Neuronal stem cell (in vitro differentiated cells): ENCODE data around the gene SMIM31. TPM values are rescaled to one million over a fixed set of nuclear protein-coding genes. Genes with fewer than 3 reads are reported as not detected.

Source experiments
- DNase-seq: peaks from one replicate; pipeline ENCODE4 v3.0.0-alpha.2; 2013; ENCODE audit warnings: low spot score
- H2AFZ ChIP-seq: one replicate; pipeline ENCODE4 v1.6.1; 2013; ENCODE audit warnings: mild to moderate bottlenecking, low read length, inconsistent platforms
- H2AK5ac ChIP-seq: 2 replicates; pipeline ENCODE4 v1.6.1; 2013; ENCODE audit warnings: low read depth, mild to moderate bottlenecking, inconsistent platforms, low read length, moderate library complexity, mixed read lengths
- H2BK120ac ChIP-seq: 2 replicates; pipeline ENCODE4 v1.6.1; 2013; ENCODE audit warnings: low read depth, mild to moderate bottlenecking, inconsistent platforms, low read length, moderate library complexity, mixed read lengths
- H2BK12ac ChIP-seq: one replicate; pipeline ENCODE4 v1.6.1; 2013; ENCODE audit warnings: low read length, inconsistent platforms
- H2BK15ac ChIP-seq: 2 replicates; pipeline ENCODE4 v1.6.1; 2013; ENCODE audit warnings: mild to moderate bottlenecking, low read length, inconsistent platforms, mixed read lengths
- H2BK5ac ChIP-seq: one replicate; pipeline ENCODE4 v1.6.1; 2013; ENCODE audit warnings: inconsistent platforms, mild to moderate bottlenecking, low read length, moderate library complexity
- H3K14ac ChIP-seq: one replicate; pipeline ENCODE4 v1.6.1; 2013; ENCODE audit warnings: low read length, inconsistent platforms
- H3K18ac ChIP-seq: 2 replicates; pipeline ENCODE4 v1.6.1; 2013; ENCODE audit warnings: low read length, inconsistent platforms
- H3K23ac ChIP-seq: 2 replicates; pipeline ENCODE4 v1.6.1; 2013; ENCODE audit warnings: low read depth, mild to moderate bottlenecking, mixed read lengths, low read length, inconsistent platforms; ENCODE audit not compliant: poor library complexity
- H3K27ac ChIP-seq: replicated peaks from 3 replicates; pipeline ENCODE4 v1.5.1; 2013; ENCODE audit warnings: low read length, inconsistent platforms
- H3K27me3 ChIP-seq, 3 experiments: 2 replicates each; pipeline ENCODE4 v1.6.1; 2013; ENCODE audit warnings: low read length in 3 of 3, mild to moderate bottlenecking in 2 of 3, inconsistent platforms in 1 of 3, low read depth in 1 of 3, mixed read lengths in 1 of 3, moderate library complexity in 1 of 3; ENCODE audit not compliant: control insufficient read depth in 3 of 3, insufficient read depth in 3 of 3
- H3K36me3 ChIP-seq, 2 donors: replicated peaks in 1 of 2; 2 replicates each; pipeline ENCODE4 v1.6.1; 2013; ENCODE audit warnings: low read length in 2 of 2; ENCODE audit not compliant: control insufficient read depth in 2 of 2, insufficient read depth in 2 of 2
- H3K4ac ChIP-seq: 2 replicates; pipeline ENCODE4 v1.6.1; 2013; ENCODE audit warnings: inconsistent platforms, mild to moderate bottlenecking, low read length, moderate library complexity
- H3K4me1 ChIP-seq, 2 donors: 1 replicate in 1 of 2; 2 replicates in 1 of 2; pipeline ENCODE4 v1.6.1; 2013; ENCODE audit warnings: low read length in 2 of 2, low read depth in 1 of 2; ENCODE audit not compliant: control insufficient read depth in 2 of 2, insufficient read depth in 1 of 2
- H3K4me2 ChIP-seq: one replicate; pipeline ENCODE4 v1.6.1; 2013; ENCODE audit warnings: mild to moderate bottlenecking, low read length, inconsistent platforms; ENCODE audit not compliant: insufficient read depth, poor library complexity, severe bottlenecking
- H3K4me3 ChIP-seq, 2 donors: 2 replicates each; pipeline ENCODE4 v1.5.1; 2013; ENCODE audit warnings: low read length in 2 of 2, mild to moderate bottlenecking in 2 of 2, inconsistent platforms in 1 of 2, moderate library complexity in 1 of 2
- H3K79me1 ChIP-seq: one replicate; pipeline ENCODE4 v1.6.1; 2013; ENCODE audit warnings: low read depth, mild to moderate bottlenecking, inconsistent platforms, low read length, moderate library complexity
- H3K9ac ChIP-seq: one replicate; pipeline ENCODE4 v1.6.1; 2013; ENCODE audit warnings: mild to moderate bottlenecking, low read depth, low read length, inconsistent platforms; ENCODE audit not compliant: poor library complexity
- H3K9me3 ChIP-seq, 2 donors: replicated peaks in 1 of 2; 2 replicates each; pipeline versions ENCODE3 to v1.6.1; 2013; ENCODE audit warnings: low read length in 2 of 2, mild to moderate bottlenecking in 2 of 2, inconsistent platforms in 1 of 2, low read depth in 1 of 2, mixed read lengths in 1 of 2, moderate library complexity in 1 of 2; ENCODE audit not compliant: control insufficient read depth in 2 of 2, insufficient read depth in 1 of 2
- H4K8ac ChIP-seq: one replicate; pipeline ENCODE4 v1.6.1; 2013; ENCODE audit warnings: low read depth, mild to moderate bottlenecking, inconsistent platforms, low read length, moderate library complexity
- H4K91ac ChIP-seq: one replicate; pipeline ENCODE4 v1.6.1; 2013; ENCODE audit warnings: low read length, low read depth, mild to moderate bottlenecking, inconsistent platforms; ENCODE audit not compliant: poor library complexity
- WGBS, 2 donors: extraction: QIAGEN DNeasy Blood & Tissue Kit; methylation state at CpG; one replicate each; pipeline ENCODE4 v1.1.7; 2013; ENCODE audit warnings: missing lambda C conversion rate in 2 of 2, mixed read lengths in 1 of 2; ENCODE audit not compliant: insufficient read length in 2 of 2, insufficient replicate concordance in 1 of 2; ENCODE audit errors: extremely low coverage in 2 of 2; 5-methylcytosine and 5-hydroxymethylcytosine counted together
- polyA plus RNA-seq, 2 experiments: library from polyadenylated mRNA; stranded (reverse); fragments of 200-250 nt; gene quantifications; one replicate each; pipeline ENCODE4 v1.2.3, GENCODE V29; 2013

The SMIM31 gene
- polyA plus RNA-seq (2013, experiment 1 of 2) = not detected
- not detected for polyA plus RNA-seq (2013, experiment 2 of 2)

DNA sequence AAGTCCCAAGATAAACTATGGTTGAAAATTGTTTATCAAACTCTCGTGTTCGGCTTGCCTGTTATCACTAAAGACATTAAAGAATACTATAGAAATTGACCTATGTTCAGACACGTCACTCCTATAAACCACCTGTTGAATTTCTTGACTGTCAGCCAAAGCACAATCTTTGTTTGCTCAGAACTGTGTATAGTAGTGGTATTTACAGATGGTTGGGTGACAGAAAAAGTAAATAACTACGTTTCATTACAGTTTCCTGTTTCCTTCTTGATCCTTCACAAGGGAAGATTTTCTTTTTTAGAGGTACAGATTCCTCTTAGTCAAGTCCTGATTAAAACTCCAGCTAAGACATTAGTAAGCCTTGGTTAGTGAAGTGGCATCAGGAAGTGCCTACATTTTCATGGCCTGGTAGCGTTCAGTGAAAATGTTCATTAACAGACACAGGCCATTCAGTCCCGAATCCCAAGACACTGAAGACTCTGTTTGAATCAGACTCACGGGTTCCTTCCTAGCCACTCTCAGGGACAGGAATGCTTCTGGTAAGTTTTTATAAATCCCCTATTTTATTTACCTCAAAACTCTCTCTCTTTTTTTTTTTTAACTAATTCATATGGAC lies at the start of gene SMIM31:
Gene SMIM31 (plus strand): TSS at position 259 of the 616 bp plus-strand sequence. CDS start 16,313 bp downstream, outside the sequence.
- no peak within 1 kb of the TSS for H3K27ac ChIP-seq
- H3K4ac ChIP-seq = no peak within 1 kb of the TSS
- H2BK12ac ChIP-seq = no peak within 1 kb of the TSS
- H4K91ac ChIP-seq = no peak within 1 kb of the TSS
- H2AFZ ChIP-seq = peak within 1 kb of the TSS; percentile 13
- no peak within 1 kb of the TSS for H4K8ac ChIP-seq
- no peak within 1 kb of the TSS for H3K18ac ChIP-seq
- H2AK5ac ChIP-seq = no peak within 1 kb of the TSS
- no peak within 1 kb of the TSS for H3K4me2 ChIP-seq
- H2BK15ac ChIP-seq = no peak within 1 kb of the TSS
- H2BK5ac ChIP-seq = no peak within 1 kb of the TSS
- no peak within 1 kb of the TSS for H3K14ac ChIP-seq
- no CpG with 5 or more reads among the region's 7 CpGs for WGBS, 2 donors
- no peaks in the 10 kb centered on the region for H3K36me3 ChIP-seq
- no peak within 1 kb of the TSS for H3K9ac ChIP-seq
- no peak within 1 kb of the TSS for H3K23ac ChIP-seq
- no peak within 1 kb of the TSS for H3K4me3 ChIP-seq
- H2BK120ac ChIP-seq = no peak within 1 kb of the TSS
- no peak for DNase-seq
- H3K79me1 ChIP-seq = no peaks in the 10 kb centered on the region
- H3K4me1 ChIP-seq = no peaks in the 10 kb centered on the region
- no peaks in the 10 kb centered on the region for H3K27me3 ChIP-seq
- no peaks in the 10 kb centered on the region for H3K9me3 ChIP-seq

DNA sequence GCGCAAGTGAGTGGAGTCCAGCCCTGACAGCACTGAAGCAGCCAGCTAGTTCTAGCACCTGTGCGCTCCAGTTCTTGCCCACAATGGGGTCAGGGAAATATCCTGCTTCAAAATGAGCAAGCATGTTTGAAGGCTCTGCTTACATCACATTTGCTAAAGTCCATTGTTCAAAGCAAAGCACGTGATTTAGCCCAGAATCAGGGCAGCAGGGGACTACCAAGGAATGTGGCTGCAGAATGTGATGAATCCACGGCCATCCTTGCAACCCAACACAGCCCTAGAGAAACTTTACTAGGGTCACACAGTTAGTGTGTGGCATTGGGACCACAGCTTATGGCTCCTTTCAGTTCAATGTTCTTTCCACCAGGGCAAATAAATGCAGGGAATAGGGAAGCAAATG lies 47.3 kb upstream of the SMIM31 start:
- Histone ChIP-seq H3K4ac (no peak overlapping the region), H3K27ac (no peak overlapping the region), H3K4me2 (no peak overlapping the region), H3K23ac (no peak overlapping the region), H3K9ac (no peak overlapping the region), H3K27me3 (no peaks in the 10 kb centered on the region), H3K18ac (peak overlapping the region; percentile 20), H3K4me1 (peaks cover 2 to 3% of the 10 kb centered on the region in 2 donors), H3K14ac (no peak overlapping the region), H3K9me3 (no peaks in the 10 kb centered on the region), H4K8ac (no peak overlapping the region), H3K4me3 (no peak overlapping the region), H2BK5ac (no peak overlapping the region), H3K79me1 (no peaks in the 10 kb centered on the region), H2AK5ac (peak overlapping the region; percentile 44), H2AFZ (no peak overlapping the region), H3K36me3 (no peaks in the 10 kb centered on the region), H2BK12ac (no peak overlapping the region), H2BK120ac (no peak overlapping the region), H2BK15ac (no peak overlapping the region), H4K91ac (no peak overlapping the region)
- WGBS, 2 donors = no CpG with 5 or more reads among the region's 4 CpGs
- peak; percentile 8 for DNase-seq

DNA sequence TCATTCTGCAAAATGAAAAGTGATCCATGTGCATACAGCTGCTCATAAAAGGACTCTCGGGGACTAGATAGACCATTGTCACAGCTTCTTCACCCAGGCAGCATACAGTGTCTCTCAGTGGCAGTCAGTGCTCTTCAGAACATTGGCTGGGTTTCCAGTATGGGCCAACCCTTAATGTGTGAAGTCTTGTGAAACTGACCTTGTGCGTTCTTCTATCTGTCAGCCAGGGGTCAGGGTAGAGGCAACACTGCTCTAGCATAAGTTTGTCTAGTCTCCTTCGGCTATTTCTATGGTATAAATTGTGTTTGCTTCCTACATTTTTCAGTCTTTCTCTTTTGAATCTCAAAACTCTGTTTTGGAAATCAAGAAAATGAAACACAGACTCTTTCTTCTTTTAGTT lies 37.0 kb upstream of the SMIM31 start:
- Histone ChIP-seq H2BK5ac (no peak overlapping the region), H2AK5ac (no peak overlapping the region), H4K91ac (no peak overlapping the region), H2AFZ (no peak overlapping the region), H2BK12ac (no peak overlapping the region), H3K79me1 (no peaks in the 10 kb centered on the region), H2BK120ac (no peak overlapping the region), H3K14ac (no peak overlapping the region), H3K27ac (no peak overlapping the region), H3K36me3 (no peaks in the 10 kb centered on the region), H3K9me3 (peaks cover 0 to 1% of the 10 kb centered on the region in 2 donors), H3K4me3 (no peak overlapping the region), H3K23ac (no peak overlapping the region), H3K4me2 (no peak overlapping the region), H2BK15ac (no peak overlapping the region), H3K4me1 (no peaks in the 10 kb centered on the region), H4K8ac (no peak overlapping the region), H3K27me3 (no peaks in the 10 kb centered on the region), H3K9ac (no peak overlapping the region), H3K18ac (no peak overlapping the region), H3K4ac (no peak overlapping the region)
- WGBS, 2 donors = no CpG with 5 or more reads among the region's 3 CpGs
- no peak for DNase-seq

DNA sequence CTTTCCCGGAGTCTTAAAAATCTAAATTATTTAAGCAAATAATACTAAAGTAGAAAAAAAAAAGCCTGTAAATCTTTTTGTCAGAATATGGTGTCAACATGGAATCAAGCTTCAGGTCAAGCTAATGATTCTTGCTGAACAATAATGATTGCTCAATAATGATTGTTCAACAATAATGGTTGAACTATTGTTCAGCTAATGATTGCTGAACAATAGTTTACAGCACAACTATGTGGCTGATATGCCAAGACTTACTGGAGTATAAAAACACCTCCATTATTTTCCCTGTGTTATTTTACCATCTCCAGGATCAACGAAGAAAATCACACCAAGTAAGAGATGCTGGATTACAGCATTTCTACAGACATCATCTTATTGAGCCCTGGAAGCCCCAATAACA lies 35.1 kb upstream of the SMIM31 start:
- Histone ChIP-seq H3K9ac (no peak overlapping the region), H2BK12ac (no peak overlapping the region), H2BK5ac (no peak overlapping the region), H4K8ac (no peak overlapping the region), H3K36me3 (no peaks in the 10 kb centered on the region), H3K14ac (no peak overlapping the region), H3K18ac (no peak overlapping the region), H2BK120ac (no peak overlapping the region), H3K23ac (no peak overlapping the region), H3K27ac (no peak overlapping the region), H3K9me3 (no peaks in the 10 kb centered on the region), H4K91ac (no peak overlapping the region), H3K27me3 (no peaks in the 10 kb centered on the region), H2AFZ (no peak overlapping the region), H3K4me2 (no peak overlapping the region), H3K4me3 (no peak overlapping the region), H3K4me1 (no peaks in the 10 kb centered on the region), H2BK15ac (no peak overlapping the region), H2AK5ac (no peak overlapping the region), H3K4ac (no peak overlapping the region), H3K79me1 (no peaks in the 10 kb centered on the region)
- no peak for DNase-seq
- WGBS, 2 donors = no CpG with 5 or more reads among the region's 2 CpGs
